ENCODE measurements around the gene TAF5L.

- TF ChIP-seq CTCF (IDR thresholded peaks at IDR 0.05), result no peak
- no peak for TF ChIP-seq POLR2A (IDR thresholded peaks at IDR 0.05)
- TF ChIP-seq EP300 (IDR thresholded peaks at IDR 0.05), result no peak
Observed at GRCh38 chr1:229603371-229604005, 22.4 kb downstream of the TAF5L start.
